ENCODE measurements around the gene RRAS2. TPM values are rescaled to one million over a fixed set of nuclear protein-coding genes. Genes with fewer than 3 reads are reported as not detected.

RRAS2 gene
- total RNA-seq, 3 donors from 2014 or later (not counting 1 experiment from before 2014, with no cell fraction given): 62.1 to 86.7 (median 69.6) TPM

DNA sequence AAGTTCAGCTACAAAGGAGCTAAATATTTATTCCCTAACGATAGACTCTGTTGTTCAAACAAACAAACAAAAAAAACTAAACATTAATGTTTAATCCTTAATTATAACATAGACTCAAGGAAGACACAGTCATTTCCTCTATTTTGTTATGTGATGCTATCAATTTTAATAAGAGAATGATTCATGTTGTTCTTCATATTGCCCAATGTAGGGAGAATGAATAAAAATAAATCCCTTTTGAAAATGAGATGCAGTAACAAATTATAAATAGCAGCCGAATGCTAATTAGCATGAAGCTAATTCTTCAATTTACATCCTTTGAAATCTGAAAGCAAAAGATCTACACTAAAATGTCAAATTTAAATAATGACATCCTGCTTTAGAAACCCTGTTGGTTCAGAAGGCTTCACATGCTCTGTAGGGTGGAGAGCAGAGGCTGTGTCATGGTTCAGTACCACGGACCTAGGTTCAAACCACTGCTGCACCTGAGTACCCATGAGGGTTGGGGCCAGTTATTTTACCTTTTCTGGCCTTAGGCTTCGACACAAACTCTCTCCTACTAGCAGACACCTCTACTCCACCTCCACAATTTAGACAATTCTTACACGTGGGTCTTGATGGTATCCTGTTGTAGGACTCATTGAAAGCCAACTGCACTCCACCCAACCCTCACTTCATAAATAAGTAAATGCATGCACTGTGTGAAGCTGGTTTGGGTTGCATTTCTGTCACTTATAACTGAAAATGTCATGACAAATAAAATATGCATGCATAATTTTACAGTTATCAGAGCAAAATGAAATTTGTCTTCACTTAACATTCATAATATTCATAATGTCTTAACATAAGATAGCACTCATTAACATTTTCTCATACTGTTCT is 89.0 kb downstream of the RRAS2 start:
- ATAC-seq: peak in 1 of 3 donors; percentile 28
- Mint-ChIP-seq H3K27me3 (ENCODE audit: low read depth in 2 of 2) (no peaks in the 10 kb centered on the region), H3K4me3 (peak overlapping the region; percentile 78), H3K36me3 (no peaks in the 10 kb centered on the region), H3K9me3 (no peaks in the 10 kb centered on the region), H3K4me1 (peaks cover 28 to 42% of the 10 kb centered on the region in 2 donors), H3K27ac (peak overlapping the region; percentile 49 to 80)
- intact Hi-C loops (cut with micrococcal nuclease): no loop called here
- no peaks in the 10 kb centered on the region for H3K9me3 ChIP-seq (ENCODE audit: control insufficient read depth, insufficient read depth, low read length)
- TF ChIP-seq, protein P1, sequence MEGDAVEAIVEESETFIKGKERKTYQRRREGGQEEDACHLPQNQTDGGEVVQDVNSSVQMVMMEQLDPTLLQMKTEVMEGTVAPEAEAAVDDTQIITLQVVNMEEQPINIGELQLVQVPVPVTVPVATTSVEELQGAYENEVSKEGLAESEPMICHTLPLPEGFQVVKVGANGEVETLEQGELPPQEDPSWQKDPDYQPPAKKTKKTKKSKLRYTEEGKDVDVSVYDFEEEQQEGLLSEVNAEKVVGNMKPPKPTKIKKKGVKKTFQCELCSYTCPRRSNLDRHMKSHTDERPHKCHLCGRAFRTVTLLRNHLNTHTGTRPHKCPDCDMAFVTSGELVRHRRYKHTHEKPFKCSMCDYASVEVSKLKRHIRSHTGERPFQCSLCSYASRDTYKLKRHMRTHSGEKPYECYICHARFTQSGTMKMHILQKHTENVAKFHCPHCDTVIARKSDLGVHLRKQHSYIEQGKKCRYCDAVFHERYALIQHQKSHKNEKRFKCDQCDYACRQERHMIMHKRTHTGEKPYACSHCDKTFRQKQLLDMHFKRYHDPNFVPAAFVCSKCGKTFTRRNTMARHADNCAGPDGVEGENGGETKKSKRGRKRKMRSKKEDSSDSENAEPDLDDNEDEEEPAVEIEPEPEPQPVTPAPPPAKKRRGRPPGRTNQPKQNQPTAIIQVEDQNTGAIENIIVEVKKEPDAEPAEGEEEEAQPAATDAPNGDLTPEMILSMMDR (IDR thresholded peaks at IDR 0.05): no peak
- H3K36me3 ChIP-seq (ENCODE audit: control insufficient read depth, insufficient read depth, low read length): peaks cover 2% of the 10 kb centered on the region
- peaks cover 20% of the 10 kb centered on the region for H3K4me1 ChIP-seq (ENCODE audit: control insufficient read depth, insufficient read depth, low read length)
- 34% methylated on average over 4 of the region's 5 CpGs for WGBS (ENCODE audit: insufficient coverage)
- DNase-seq: no peak
- H3K27me3 ChIP-seq (ENCODE audit: control insufficient read depth, insufficient read depth, low read length): no peaks in the 10 kb centered on the region
- no peak overlapping the region for H3K4me3 ChIP-seq (ENCODE audit: low read length)
- no peak overlapping the region for H3K27ac ChIP-seq (ENCODE audit: low read length)

DNA sequence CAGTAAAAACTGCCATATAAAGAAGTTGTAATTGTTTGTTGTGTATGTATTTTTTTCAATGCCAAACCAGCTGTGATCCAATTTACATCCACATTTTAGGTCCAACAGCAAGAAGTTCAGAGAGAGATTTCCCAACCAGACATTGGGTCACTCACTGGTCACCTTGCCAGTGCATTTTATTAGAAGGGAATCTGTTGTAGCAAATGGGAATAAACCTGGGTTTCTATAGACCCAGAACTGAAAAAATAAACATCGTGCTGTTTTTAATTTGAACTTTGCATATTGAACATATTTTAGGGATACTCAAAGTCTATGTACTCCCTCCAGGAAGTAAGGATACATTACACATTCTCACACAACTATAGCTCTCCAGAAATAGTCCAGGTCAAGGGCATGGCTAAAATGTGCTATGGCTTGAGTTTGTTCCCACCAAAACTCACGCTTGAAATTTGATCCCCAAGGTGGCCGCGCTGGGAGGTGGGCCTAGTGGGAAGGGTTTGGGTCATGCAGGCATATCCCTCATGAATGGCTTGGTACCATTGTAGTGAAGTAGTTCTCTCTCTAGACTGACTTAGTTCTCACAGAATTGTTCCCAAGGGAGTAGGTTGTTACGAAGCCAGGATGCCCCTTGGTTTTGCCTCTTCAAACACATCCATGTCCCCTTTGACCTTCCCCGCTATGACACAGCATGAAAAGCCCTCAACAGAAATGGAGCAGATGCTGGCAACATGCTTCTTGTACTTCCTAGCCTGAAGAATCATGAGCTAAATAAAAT is 90.9 kb downstream of the RRAS2 start:
- Mint-ChIP-seq H3K9me3 (no peaks in the 10 kb centered on the region), H3K27ac (no peak overlapping the region), H3K4me1 (peaks cover 30 to 34% of the 10 kb centered on the region in 2 donors), H3K27me3 (ENCODE audit: low read depth in 2 of 2) (no peaks in the 10 kb centered on the region), H3K36me3 (no peaks in the 10 kb centered on the region), H3K4me3 (no peak overlapping the region)
- Histone ChIP-seq H3K4me1 (ENCODE audit: control insufficient read depth, insufficient read depth, low read length) (peaks cover 20% of the 10 kb centered on the region), H3K27ac (ENCODE audit: low read length) (no peak overlapping the region), H3K9me3 (ENCODE audit: control insufficient read depth, insufficient read depth, low read length) (no peaks in the 10 kb centered on the region), H3K27me3 (ENCODE audit: control insufficient read depth, insufficient read depth, low read length) (no peaks in the 10 kb centered on the region), H3K4me3 (ENCODE audit: low read length) (no peak overlapping the region), H3K36me3 (ENCODE audit: control insufficient read depth, insufficient read depth, low read length) (no peaks in the 10 kb centered on the region)
- WGBS (ENCODE audit: insufficient coverage): 97% methylated on average over 5 of the region's 6 CpGs
- TF ChIP-seq, protein P1 (IDR thresholded peaks at IDR 0.05): no peak
- ATAC-seq (no peak), DNase-seq (no peak)
- intact Hi-C loops (cut with micrococcal nuclease): no loop called here

DNA sequence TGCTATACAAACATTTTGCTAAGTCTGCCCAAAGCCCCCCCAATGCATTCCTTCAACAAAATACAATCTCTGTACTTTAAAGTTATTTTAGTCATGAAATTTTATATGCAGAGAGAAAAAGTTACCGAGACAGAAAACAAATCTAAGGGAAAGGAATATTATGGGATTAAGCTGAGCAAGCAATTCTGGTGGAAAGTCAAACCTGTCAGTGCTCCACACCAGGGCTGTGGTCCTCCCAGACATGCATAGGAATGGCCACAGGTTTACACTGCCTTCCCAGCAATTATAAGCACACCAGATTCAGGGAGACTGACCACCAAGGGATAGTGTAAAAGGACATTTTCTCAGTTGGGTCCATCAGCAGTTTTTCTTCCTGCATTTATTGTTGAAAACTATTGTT is 92.4 kb downstream of the RRAS2 start:
- no peak overlapping the region for H3K27ac Mint-ChIP-seq
- no peaks in the 10 kb centered on the region for H3K36me3 Mint-ChIP-seq
- Histone ChIP-seq H3K4me1 (ENCODE audit: control insufficient read depth, insufficient read depth, low read length) (peaks cover 15% of the 10 kb centered on the region), H3K4me3 (ENCODE audit: low read length) (no peak overlapping the region), H3K36me3 (ENCODE audit: control insufficient read depth, insufficient read depth, low read length) (no peaks in the 10 kb centered on the region), H3K27ac (ENCODE audit: low read length) (no peak overlapping the region), H3K27me3 (ENCODE audit: control insufficient read depth, insufficient read depth, low read length) (no peaks in the 10 kb centered on the region), H3K9me3 (ENCODE audit: control insufficient read depth, insufficient read depth, low read length) (no peaks in the 10 kb centered on the region)
- no peak overlapping the region for H3K4me3 Mint-ChIP-seq
- ATAC-seq (no peak), DNase-seq (no peak)
- H3K4me1 Mint-ChIP-seq: peaks cover 21 to 25% of the 10 kb centered on the region in 2 donors
- H3K9me3 Mint-ChIP-seq: no peaks in the 10 kb centered on the region
- 90% methylated on average over 1 of the region's 1 CpG for WGBS (ENCODE audit: insufficient coverage)
- H3K27me3 Mint-ChIP-seq (ENCODE audit: low read depth in 2 of 2): no peaks in the 10 kb centered on the region
- TF ChIP-seq, protein P1 (IDR thresholded peaks at IDR 0.05): no peak
- intact Hi-C loops (cut with micrococcal nuclease): no loop called here
